HepG2 (cell line): ENCODE data around the gene TMPRSS15. TPM values are rescaled to one million over a fixed set of nuclear protein-coding genes. Genes with fewer than 3 reads are reported as not detected.

ENCODE experiments used
- ATAC-seq: fragments of 200-7000 bp; cut with Tn5 transposase; 3 replicates; pipeline ENCODE4 v1.9.1; 2020; ENCODE audit warnings: mild to moderate bottlenecking, moderate library complexity
- BruUV-seq: library from RNA; stranded (reverse); fragments of 400-500 nt; replicated peaks from 2 replicates; lab custom pipeline; 2021; lab: Mats Ljungman, UMichigan
- CTCF ChIA-PET: fragments of 300-600 bp; formaldehyde crosslinking; extraction: SDS; loops from one replicate; lab custom pipeline; 2021; ENCODE audit warnings: low total read pairs, inconsistent platforms, low intra/inter-chr PET ratio; lab: Yijun Ruan, JAX
- POLR2A ChIA-PET: fragments of 350-600 bp; sonication (Branson Sonifier 250); formaldehyde crosslinking; loops from one replicate; lab custom pipeline; 2020; ENCODE audit warnings: antibody characterized with exemption, inconsistent platforms; lab: Yijun Ruan, JAX
- DNase-seq: peaks from one replicate; pipeline ENCODE4 v3.0.0-alpha.2; 2015; ENCODE audit warnings: low spot score
- FAIRE-seq: peaks from 3 replicates; lab custom pipeline; 2011; peaks lifted over from hg19 to GRCh38; lab: Jason Lieb, UNC
- H2AFZ ChIP-seq: one replicate; pipeline ENCODE4 v1.6.1; 2011; ENCODE audit warnings: low read length, inconsistent platforms
- H3K27ac ChIP-seq: fragments of 300-600 bp; 3 replicates; pipeline ENCODE4 v1.8.0; 2011; ENCODE audit warnings: mixed run types, mild to moderate bottlenecking, mixed read lengths, low read length, inconsistent platforms; ENCODE audit not compliant: insufficient read depth; ENCODE audit errors: extremely low read length
- H3K27me3 ChIP-seq, 2 experiments: fragments of 200-600 bp in 1 of 2; 2 replicates in 1 of 2; 3 replicates in 1 of 2; pipeline versions ENCODE4 v1.6.0 to v1.8.0; 2011; ENCODE audit warnings: low read length in 2 of 2, mild to moderate bottlenecking in 2 of 2, moderate library complexity in 2 of 2, inconsistent platforms in 1 of 2; ENCODE audit not compliant: insufficient read depth in 2 of 2, control insufficient read depth in 1 of 2
- H3K36me3 ChIP-seq, 2 experiments: fragments of 200-600 bp in 1 of 2; replicated peaks in 1 of 2; 2 replicates in 1 of 2; 3 replicates in 1 of 2; pipeline versions ENCODE4 v1.5.1 to v1.8.0; 2011; ENCODE audit warnings: low read length in 2 of 2, inconsistent platforms in 1 of 2; ENCODE audit not compliant: insufficient read depth in 2 of 2, control insufficient read depth in 1 of 2
- H3K4me1 ChIP-seq: 2 replicates; pipeline ENCODE4 v1.5.1; 2012; ENCODE audit warnings: low read length, inconsistent platforms; ENCODE audit not compliant: insufficient read depth
- H3K4me2 ChIP-seq: 2 replicates; pipeline ENCODE4 v1.6.0; 2011; ENCODE audit warnings: low read depth, low read length, inconsistent platforms
- H3K4me3 ChIP-seq, 3 experiments: fragments of 200-600 bp in 1 of 3; sonication (generic), shearing (Covaris generic) in 1 of 3; replicated peaks in 1 of 3; 2 replicates each; pipeline ENCODE4 v1.5.1; 2011 to 2016; ENCODE audit warnings: low read length in 3 of 3, inconsistent platforms in 2 of 3, low read depth in 2 of 3, mild to moderate bottlenecking in 2 of 3, control low read depth in 1 of 3, mixed read lengths in 1 of 3; ENCODE audit not compliant: insufficient read depth in 1 of 3
- H3K79me2 ChIP-seq: one replicate; pipeline ENCODE4 v1.6.1; 2011; ENCODE audit warnings: low read length, inconsistent platforms; ENCODE audit not compliant: insufficient read depth
- H3K9ac ChIP-seq: 2 replicates; pipeline ENCODE4 v1.6.0; 2011; ENCODE audit warnings: mild to moderate bottlenecking, low read depth, low read length, inconsistent platforms; ENCODE audit not compliant: insufficient read depth
- H3K9me3 ChIP-seq: 2 replicates; pipeline ENCODE4 v1.5.1; 2012; ENCODE audit warnings: mild to moderate bottlenecking, low read length
- H4K20me1 ChIP-seq: 2 replicates; pipeline ENCODE4 v1.6.0; 2011; ENCODE audit warnings: inconsistent platforms, mild to moderate bottlenecking, low read length, moderate library complexity; ENCODE audit not compliant: insufficient read depth
- CC2D1A ChIP-seq: sonication (generic); formaldehyde crosslinking; IDR thresholded peaks from 2 replicates; pipeline ENCODE4 v1.8.1; 2023; ENCODE audit warnings: mild to moderate bottlenecking, missing genetic modification reagents
- FLYWCH1 ChIP-seq: sonication (generic); formaldehyde crosslinking; IDR thresholded peaks from 2 replicates; pipeline ENCODE4 v1.8.1; 2023; ENCODE audit warnings: mild to moderate bottlenecking, missing genetic modification reagents
- FOXA3 ChIP-seq: IDR thresholded peaks from 2 replicates; pipeline ENCODE4 v1.6.1; 2016; ENCODE audit warnings: missing genetic modification reagents, missing compliant biosample characterization
- IKZF4 ChIP-seq: sonication (generic); formaldehyde crosslinking; IDR thresholded peaks from 2 replicates; pipeline ENCODE4 v1.5.1; 2020; ENCODE audit warnings: borderline replicate concordance, mild to moderate bottlenecking, low read depth, missing genetic modification reagents; ENCODE audit errors: not compliant biosample characterization
- MAFF ChIP-seq: IDR thresholded peaks from 2 replicates; pipeline ENCODE4 v1.6.1; 2011; ENCODE audit warnings: low read depth, low read length, improper control_type of control experiment
- MED1 ChIP-seq: sonication (generic); formaldehyde crosslinking; IDR thresholded peaks from 2 replicates; pipeline ENCODE4 v1.4.0; 2020; ENCODE audit warnings: missing genetic modification reagents
- MNT ChIP-seq: fragments of 450-650 bp; IDR thresholded peaks from 2 replicates; pipeline ENCODE4 v1.6.1; 2016
- MXD3 ChIP-seq: IDR thresholded peaks from 2 replicates; pipeline ENCODE4 v1.6.1; 2016; ENCODE audit warnings: mild to moderate bottlenecking, missing biosample characterization, missing genetic modification reagents
- NR1H2 ChIP-seq: sonication (generic); formaldehyde crosslinking; IDR thresholded peaks from 2 replicates; pipeline ENCODE4 v1.8.1; 2022; ENCODE audit warnings: low read depth, missing genetic modification reagents, borderline replicate concordance
- SCMH1 ChIP-seq: sonication (generic); formaldehyde crosslinking; IDR thresholded peaks from 2 replicates; pipeline ENCODE4 v1.9.0; 2021; ENCODE audit warnings: missing genetic modification reagents, mild to moderate bottlenecking, borderline replicate concordance
- TCF7 ChIP-seq: sonication (generic); IDR thresholded peaks from 2 replicates; pipeline ENCODE4 v1.6.1; 2016; ENCODE audit warnings: antibody characterized with exemption, low read depth
- TOE1 ChIP-seq: sonication (generic); formaldehyde crosslinking; IDR thresholded peaks from 2 replicates; pipeline ENCODE4 v1.4.0; 2020; ENCODE audit warnings: mild to moderate bottlenecking, missing genetic modification reagents
- ZBTB3 ChIP-seq: sonication (generic); formaldehyde crosslinking; IDR thresholded peaks from 2 replicates; pipeline ENCODE4 v1.4.0; 2020; ENCODE audit warnings: low read depth, mild to moderate bottlenecking, moderate library complexity, missing genetic modification reagents, borderline replicate concordance
- ZNF3 ChIP-seq: IDR thresholded peaks from 2 replicates; pipeline ENCODE4 v1.7.0; 2017; ENCODE audit warnings: inconsistent platforms
- ZNF431 ChIP-seq: sonication (generic); formaldehyde crosslinking; IDR thresholded peaks from 2 replicates; pipeline ENCODE4 v1.9.0; 2022; ENCODE audit warnings: missing genetic modification reagents, low read depth, mild to moderate bottlenecking, borderline replicate concordance
- ZNF547 ChIP-seq: sonication (generic); formaldehyde crosslinking; IDR thresholded peaks from 2 replicates; pipeline ENCODE4 v1.5.1; 2020; ENCODE audit warnings: mild to moderate bottlenecking, missing genetic modification reagents
- ZNF614 ChIP-seq: IDR thresholded peaks from 2 replicates; pipeline ENCODE4 v1.6.1; 2018; ENCODE audit warnings: missing biosample characterization, missing genetic modification reagents, inconsistent platforms, borderline replicate concordance
- ZNF749 ChIP-seq: sonication (generic); formaldehyde crosslinking; IDR thresholded peaks from 2 replicates; pipeline ENCODE4 v1.8.0; 2022; ENCODE audit warnings: mild to moderate bottlenecking, missing genetic modification reagents, moderate library complexity, borderline replicate concordance
- ZNF782 ChIP-seq: sonication (generic); formaldehyde crosslinking; IDR thresholded peaks from 2 replicates; pipeline ENCODE4 v1.4.0; 2020; ENCODE audit warnings: missing genetic modification reagents, mild to moderate bottlenecking, borderline replicate concordance
- whole genome bisulfite sequencing: methylation state at CpG from one replicate; pipeline ENCODE4 v1.1.6; 2017; ENCODE audit warnings: low lambda C conversion rate; 5-methylcytosine and 5-hydroxymethylcytosine counted together
- in situ Hi-C: cut with HindIII; loops from 2 replicates; pipeline ENCODE4 v1.10.0; 2017; ENCODE audit warnings: low pct_unique_long_range_greater_than_20kb; ENCODE audit not compliant: extremely low pct_ligation_motif_present
- intact Hi-C: fragments of 100-400 bp; cut with micrococcal nuclease; formaldehyde crosslinking; loops from one replicate; pipeline ENCODE4 v1.10.0; 2022; ENCODE audit not compliant: unreplicated experiment
- polyA plus RNA-seq, 8 experiments: library from polyadenylated mRNA; depleted of rRNA in 3 of 8; stranded (reverse) in 7 of 8; unstranded in 1 of 8; fragments of >200 nt; fragmentation: Illumina TruSeq in 4 of 8; extraction: Trizol in 4 of 8; gene quantifications; 2 replicates each; pipeline versions ENCODE4 v1.2.1 to v1.2.3, GENCODE V29; 2011 to 2016; ENCODE audit warnings: low read depth in 4 of 8, missing spikeins in 1 of 8, mixed read lengths in 1 of 8; ENCODE audit not compliant: insufficient read depth in 1 of 8
- total RNA-seq, 5 experiments: library from RNA; depleted of rRNA; stranded (reverse); fragments of >200 nt; fragmentation: Illumina TruSeq; extraction: Trizol; gene quantifications; 2 replicates each; pipeline ENCODE4 v1.2.3, GENCODE V29; 2016; ENCODE audit warnings: low read depth in 1 of 5

Gene TMPRSS15
- total and polyA plus RNA-seq, 2 of the 13 experiments (the other 11 are each of a cell fraction or from before 2014, with no cell fraction given), result not detected

- ATAC-seq, result no peak
- no peak overlapping the region for H2AFZ ChIP-seq
- no peak for FAIRE-seq
- 0% methylated on average over 1 of the region's 1 CpG for WGBS
- H3K27me3 ChIP-seq, result no peaks in the 10 kb centered on the region
- no peaks in the 10 kb centered on the region for H3K4me1 ChIP-seq
- CTCF ChIA-PET, result no interaction called here
- H3K36me3 ChIP-seq, result no peaks in the 10 kb centered on the region
- POLR2A ChIA-PET, result no interaction called here
- no peaks in the 10 kb centered on the region for H3K79me2 ChIP-seq
- H3K9me3 ChIP-seq, result peaks cover 60% of the 10 kb centered on the region
- H3K27ac ChIP-seq, result no peak overlapping the region
- H3K4me3 ChIP-seq, result no peak overlapping the region
- BruUV-seq, result no TSS peak
- TF ChIP-seq FOXA3 (CRISPR knock-in tag) (no peak), TOE1 (CRISPR knock-in tag) (no peak), FLYWCH1 (CRISPR knock-in tag) (no peak), ZNF782 (no peak), ZNF431 (CRISPR knock-in tag) (no peak), ZNF614 (CRISPR knock-in tag) (no peak), MAFF (no peak), IKZF4 (CRISPR knock-in tag) (no peak)
- in situ Hi-C loops, result no loop called here
- intact Hi-C loops, result no loop called here
- H3K9ac ChIP-seq, result no peak overlapping the region
- H4K20me1 ChIP-seq, result no peaks in the 10 kb centered on the region
- H3K4me2 ChIP-seq, result no peak overlapping the region
- DNase-seq, result no peak
Observed at GRCh38 chr21:18335651-18336236, 67.8 kb downstream of the TMPRSS15 start.

GRCh38 chr21:18334066-18334465 lies 69.5 kb downstream of the TMPRSS15 start:
- Histone ChIP-seq H3K27ac (no peak overlapping the region), H3K36me3 (no peaks in the 10 kb centered on the region), H3K9ac (no peak overlapping the region), H3K79me2 (no peaks in the 10 kb centered on the region), H3K4me2 (no peak overlapping the region), H4K20me1 (no peaks in the 10 kb centered on the region), H3K27me3 (no peaks in the 10 kb centered on the region), H2AFZ (no peak overlapping the region), H3K4me1 (no peaks in the 10 kb centered on the region), H3K4me3 (no peak overlapping the region), H3K9me3 (peaks cover 51% of the 10 kb centered on the region)
- POLR2A ChIA-PET, result no interaction called here
- BruUV-seq, result no TSS peak
- intact Hi-C loops, result no loop called here
- in situ Hi-C loops, result no loop called here
- ATAC-seq (no peak), DNase-seq (no peak), FAIRE-seq (no peak)
- CTCF ChIA-PET, result no interaction called here
- 41% methylated on average over 1 of the region's 1 CpG for WGBS
- TF ChIP-seq ZNF547, result no peak
- no peak for TF ChIP-seq SCMH1
- TF ChIP-seq MXD3 (CRISPR knock-in tag), result no peak
- no peak for TF ChIP-seq ZNF3 (CRISPR knock-in tag)
- no peak for TF ChIP-seq ZNF749 (CRISPR knock-in tag)
- no peak for TF ChIP-seq MNT
- TF ChIP-seq MED1 (CRISPR knock-in tag), result no peak
- TF ChIP-seq TCF7, result no peak
- TF ChIP-seq ZBTB3 (CRISPR knock-in tag), result no peak
- TF ChIP-seq CC2D1A (CRISPR knock-in tag), result no peak
- TF ChIP-seq NR1H2 (CRISPR knock-in tag), result no peak
- TF ChIP-seq MAFF, result no peak
